GM23338 (cell line): Measurements from ENCODE around the gene DRAXIN. TPM values are rescaled to one million over a fixed set of nuclear protein-coding genes. Genes with fewer than 3 reads are reported as not detected.

ENCODE experiments used
- ATAC-seq: fragments of 200-7000 bp; cut with Tn5 transposase; 3 replicates; pipeline ENCODE4 v1.9.1; 2020
- DNase-seq: peaks from one replicate; pipeline ENCODE4 v3.0.0-alpha.2; 2015; ENCODE audit warnings: low spot score
- H2AFZ ChIP-seq: fragments of 200-600 bp; sonication (generic); 2 replicates; pipeline ENCODE4 v1.8.0; 2016; ENCODE audit warnings: antibody characterized with exemption, mild to moderate bottlenecking, moderate library complexity
- H3F3A ChIP-seq: fragments of 200-600 bp; sonication (generic); replicated peaks from 2 replicates; pipeline ENCODE4 v1.8.0; 2017; ENCODE audit warnings: antibody characterized with exemption, mixed run types, low read depth
- H3K27ac ChIP-seq: fragments of 200-600 bp; sonication (generic); 2 replicates; pipeline ENCODE4 v1.6.1; 2016; ENCODE audit warnings: low read depth
- H3K27me3 ChIP-seq: fragments of 200-600 bp; sonication (generic); 2 replicates; pipeline ENCODE4 v1.8.0; 2016; ENCODE audit warnings: mild to moderate bottlenecking, mixed run types, moderate library complexity; ENCODE audit not compliant: insufficient read depth
- H3K36me3 ChIP-seq: fragments of 200-600 bp; sonication (generic); 2 replicates; pipeline ENCODE4 v1.8.0; 2016; ENCODE audit warnings: mild to moderate bottlenecking; ENCODE audit not compliant: insufficient read depth
- H3K4me1 ChIP-seq: fragments of 200-600 bp; sonication (generic); 2 replicates; pipeline ENCODE4 v1.8.0; 2016; ENCODE audit warnings: mild to moderate bottlenecking, moderate library complexity; ENCODE audit not compliant: insufficient read depth
- H3K4me2 ChIP-seq: fragments of 200-600 bp; sonication (generic); 2 replicates; pipeline ENCODE4 v1.7.1; 2017; ENCODE audit warnings: mixed run types
- H3K4me3 ChIP-seq: fragments of 200-600 bp; sonication (generic); 2 replicates; pipeline ENCODE4 v1.6.1; 2016; ENCODE audit warnings: mixed run types
- H3K79me2 ChIP-seq: fragments of 200-600 bp; sonication (generic); replicated peaks from 2 replicates; pipeline ENCODE4 v1.8.0; 2017; ENCODE audit warnings: mild to moderate bottlenecking; ENCODE audit not compliant: insufficient read depth
- H3K9me2 ChIP-seq: fragments of 200-600 bp; sonication (generic); 2 replicates; pipeline ENCODE4 v1.8.0; 2017; ENCODE audit not compliant: insufficient read depth
- H4K20me1 ChIP-seq: fragments of 200-600 bp; sonication (generic); replicated peaks from 2 replicates; pipeline ENCODE4 v1.8.0; 2017; ENCODE audit warnings: mild to moderate bottlenecking; ENCODE audit not compliant: insufficient read depth
- H3K27ac Mint-ChIP-seq: 2 replicates; pipeline ENCODE4 v1.8.0; 2020; ENCODE audit warnings: inconsistent platforms, mild to moderate bottlenecking, moderate library complexity, mixed read lengths
- H3K27me3 Mint-ChIP-seq: 3 replicates; pipeline ENCODE4 v1.8.0; 2022; ENCODE audit warnings: low read depth, mild to moderate bottlenecking, moderate library complexity, mixed read lengths, inconsistent platforms; ENCODE audit not compliant: insufficient read depth, poor library complexity
- H3K36me3 Mint-ChIP-seq: 3 replicates; pipeline ENCODE4 v1.8.0; 2021; ENCODE audit warnings: low read depth, mild to moderate bottlenecking, inconsistent platforms, moderate library complexity, mixed read lengths
- H3K4me1 Mint-ChIP-seq: 3 replicates; pipeline ENCODE4 v1.8.0; 2020; ENCODE audit warnings: mild to moderate bottlenecking, inconsistent platforms, mixed read lengths
- H3K4me3 Mint-ChIP-seq: 3 replicates; pipeline ENCODE4 v1.8.0; 2021; ENCODE audit warnings: moderate library complexity, mild to moderate bottlenecking, inconsistent platforms, mixed read lengths
- H3K9me3 Mint-ChIP-seq: 3 replicates; pipeline ENCODE4 v1.8.0; 2020; ENCODE audit warnings: moderate library complexity, mild to moderate bottlenecking, inconsistent platforms, mixed read lengths
- JUNB ChIP-seq: IDR thresholded peaks from one replicate; pipeline ENCODE4 v1.6.1; 2016; ENCODE audit warnings: antibody characterized with exemption; ENCODE audit not compliant: unreplicated experiment
- ZNF114 ChIP-seq: fragments of 250-450 bp; sonication (Bioruptor Pico); IDR thresholded peaks from 2 replicates; pipeline ENCODE4 v1.5.0; 2020; ENCODE audit warnings: mild to moderate bottlenecking, moderate library complexity
- ZNF462 ChIP-seq: fragments of 250-450 bp; sonication (Bioruptor Pico); IDR thresholded peaks from 2 replicates; pipeline ENCODE4 v1.5.0; 2020; ENCODE audit warnings: mild to moderate bottlenecking, moderate library complexity
- polyA plus RNA-seq: library from polyadenylated mRNA; unstranded; fragments of >200 nt; fragmentation: Nextera tagmentation; extraction: Ambion mirVana; gene quantifications from 2 replicates; pipeline ENCODE4 v1.2.1, GENCODE V29; 2016
- total RNA-seq: library from RNA; depleted of rRNA; stranded (reverse); fragments of >200 nt; shearing (Covaris generic); gene quantifications from 2 replicates; pipeline ENCODE4 v1.2.3, GENCODE V29; 2014
- TF ChIP-seq, protein P1 (sequence below): IDR thresholded peaks from one replicate; pipeline ENCODE4 v1.6.1; 2018; ENCODE audit warnings: antibody characterized with exemption; ENCODE audit not compliant: unreplicated experiment

DRAXIN gene
- total and polyA plus RNA-seq, 2 experiments from 2014 or later: 7.6 to 23.0 TPM

DNA sequence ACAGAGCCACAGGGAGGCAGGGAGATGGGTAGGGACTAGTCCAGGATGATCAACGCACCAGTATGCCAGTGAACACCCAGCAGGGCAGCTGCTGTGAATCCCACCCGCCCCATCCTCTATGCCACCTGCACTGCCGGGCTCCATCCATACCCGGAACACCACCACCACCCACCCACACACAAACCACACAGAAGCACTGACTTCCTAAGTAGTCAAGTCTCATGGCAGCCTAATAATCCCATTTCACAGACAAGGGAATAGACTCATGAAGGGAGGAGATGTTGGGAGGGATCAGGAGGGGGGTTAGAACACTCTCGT is 6.3 kb downstream of the DRAXIN start:
- Histone ChIP-seq H3K27ac (no peak overlapping the region), H3K27me3 (no peaks in the 10 kb centered on the region), H3K4me2 (no peak overlapping the region), H3K4me1 (peaks cover 39% of the 10 kb centered on the region), H3K79me2 (peaks cover 57% of the 10 kb centered on the region), H3K4me3 (no peak overlapping the region), H3K36me3 (no peaks in the 10 kb centered on the region; the same call in 1 of the 2 replicates), H3K9me2 (no peaks in the 10 kb centered on the region), H4K20me1 (no peaks in the 10 kb centered on the region; the same call in 1 of the 2 replicates), H2AFZ (no peak overlapping the region), H3F3A (peaks cover 19% of the 10 kb centered on the region)
- Mint-ChIP-seq H3K36me3 (no peaks in the 10 kb centered on the region; the same call in 2 of the 3 replicates), H3K27ac (no peak overlapping the region), H3K9me3 (no peaks in the 10 kb centered on the region), H3K4me3 (no peak overlapping the region), H3K4me1 (peaks cover 42% of the 10 kb centered on the region), H3K27me3 (peaks cover 12% of the 10 kb centered on the region)
- DNase-seq (no peak), ATAC-seq (no peak)
- TF ChIP-seq, protein P1, sequence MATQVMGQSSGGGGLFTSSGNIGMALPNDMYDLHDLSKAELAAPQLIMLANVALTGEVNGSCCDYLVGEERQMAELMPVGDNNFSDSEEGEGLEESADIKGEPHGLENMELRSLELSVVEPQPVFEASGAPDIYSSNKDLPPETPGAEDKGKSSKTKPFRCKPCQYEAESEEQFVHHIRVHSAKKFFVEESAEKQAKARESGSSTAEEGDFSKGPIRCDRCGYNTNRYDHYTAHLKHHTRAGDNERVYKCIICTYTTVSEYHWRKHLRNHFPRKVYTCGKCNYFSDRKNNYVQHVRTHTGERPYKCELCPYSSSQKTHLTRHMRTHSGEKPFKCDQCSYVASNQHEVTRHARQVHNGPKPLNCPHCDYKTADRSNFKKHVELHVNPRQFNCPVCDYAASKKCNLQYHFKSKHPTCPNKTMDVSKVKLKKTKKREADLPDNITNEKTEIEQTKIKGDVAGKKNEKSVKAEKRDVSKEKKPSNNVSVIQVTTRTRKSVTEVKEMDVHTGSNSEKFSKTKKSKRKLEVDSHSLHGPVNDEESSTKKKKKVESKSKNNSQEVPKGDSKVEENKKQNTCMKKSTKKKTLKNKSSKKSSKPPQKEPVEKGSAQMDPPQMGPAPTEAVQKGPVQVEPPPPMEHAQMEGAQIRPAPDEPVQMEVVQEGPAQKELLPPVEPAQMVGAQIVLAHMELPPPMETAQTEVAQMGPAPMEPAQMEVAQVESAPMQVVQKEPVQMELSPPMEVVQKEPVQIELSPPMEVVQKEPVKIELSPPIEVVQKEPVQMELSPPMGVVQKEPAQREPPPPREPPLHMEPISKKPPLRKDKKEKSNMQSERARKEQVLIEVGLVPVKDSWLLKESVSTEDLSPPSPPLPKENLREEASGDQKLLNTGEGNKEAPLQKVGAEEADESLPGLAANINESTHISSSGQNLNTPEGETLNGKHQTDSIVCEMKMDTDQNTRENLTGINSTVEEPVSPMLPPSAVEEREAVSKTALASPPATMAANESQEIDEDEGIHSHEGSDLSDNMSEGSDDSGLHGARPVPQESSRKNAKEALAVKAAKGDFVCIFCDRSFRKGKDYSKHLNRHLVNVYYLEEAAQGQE: no peak
- TF ChIP-seq ZNF462 (CRISPR knock-in tag) (no peak), JUNB (no peak), ZNF114 (CRISPR knock-in tag) (no peak)
